NT2/D1 (cell line): ENCODE data around the gene MCCC1.

ENCODE experiments used
- DNase-seq: peaks from one replicate; pipeline ENCODE4 v3.0.0-alpha.2; 2011; ENCODE audit warnings: low read depth, low spot score
- H3K27me3 ChIP-seq: 2 replicates; pipeline ENCODE4 v1.6.0; 2011; ENCODE audit warnings: mild to moderate bottlenecking; ENCODE audit not compliant: insufficient read length, insufficient read depth
- H3K36me3 ChIP-seq: 2 replicates; pipeline ENCODE4 v1.6.1; 2011; ENCODE audit warnings: mild to moderate bottlenecking, low read length, mixed read lengths; ENCODE audit not compliant: insufficient read depth, insufficient read length
- H3K4me1 ChIP-seq: 2 replicates; pipeline ENCODE4 v1.5.1; 2011; ENCODE audit not compliant: insufficient read depth, insufficient read length
- H3K4me3 ChIP-seq: 2 replicates; pipeline ENCODE4 v1.5.1; 2011; ENCODE audit warnings: low read depth; ENCODE audit not compliant: insufficient read length
- H3K9ac ChIP-seq: 2 replicates; pipeline ENCODE4 v1.6.0; 2011; ENCODE audit warnings: low read depth; ENCODE audit not compliant: insufficient read length
- H3K9me3 ChIP-seq: 2 replicates; pipeline ENCODE4 v1.5.1; 2011; ENCODE audit warnings: mild to moderate bottlenecking, low read length; ENCODE audit not compliant: insufficient read depth
- SUZ12 ChIP-seq: IDR thresholded peaks from 2 replicates; pipeline ENCODE4 v1.6.1; 2011; ENCODE audit not compliant: insufficient read length, insufficient read depth; ENCODE audit errors: extremely low read depth
- YY1 ChIP-seq: IDR thresholded peaks from 2 replicates; pipeline ENCODE4 v1.6.1; 2011; ENCODE audit not compliant: insufficient read length, insufficient read depth
- ZNF274 ChIP-seq: IDR thresholded peaks from 2 replicates; pipeline ENCODE4 v1.6.1; 2011; ENCODE audit warnings: mild to moderate bottlenecking, low read depth, low read length

Gene MCCC1

GRCh38 chr3:183100376-183100775, 1.1 kb upstream of the MCCC1 start:
- Histone ChIP-seq H3K27me3 (no peaks in the 10 kb centered on the region), H3K4me1 (no peaks in the 10 kb centered on the region), H3K9ac (no peak overlapping the region), H3K36me3 (no peaks in the 10 kb centered on the region), H3K4me3 (no peak overlapping the region), H3K9me3 (peaks cover 5% of the 10 kb centered on the region; the same call in 1 of the 2 replicates)
- no peak for DNase-seq
- TF ChIP-seq ZNF274 (no peak), YY1 (no peak), SUZ12 (no peak)

GRCh38 chr3:183099838-183100204, 525 bp upstream of the MCCC1 start:
- no peak for DNase-seq
- H3K4me1 ChIP-seq, result no peaks in the 10 kb centered on the region
- H3K9me3 ChIP-seq, result peaks cover 5% of the 10 kb centered on the region; the same call in 1 of the 2 replicates
- H3K36me3 ChIP-seq, result no peaks in the 10 kb centered on the region
- TF ChIP-seq YY1, result no peak
- TF ChIP-seq SUZ12, result no peak
- no peak for TF ChIP-seq ZNF274
- H3K9ac ChIP-seq, result no peak overlapping the region
- no peaks in the 10 kb centered on the region for H3K27me3 ChIP-seq
- H3K4me3 ChIP-seq, result peak overlapping the region; percentile 96

GRCh38 chr3:183098536-183099025, 715 bp downstream of the MCCC1 start:
- no peaks in the 10 kb centered on the region for H3K27me3 ChIP-seq
- DNase-seq, result no peak
- peaks cover 1% of the 10 kb centered on the region for H3K36me3 ChIP-seq
- peak overlapping the region; percentile 96 for H3K4me3 ChIP-seq
- TF ChIP-seq SUZ12 (no peak), YY1 (no peak), ZNF274 (no peak)
- H3K9ac ChIP-seq, result peak overlapping the region; percentile 98
- peaks cover 5% of the 10 kb centered on the region; the same call in 1 of the 2 replicates for H3K9me3 ChIP-seq
- H3K4me1 ChIP-seq, result no peaks in the 10 kb centered on the region

GRCh38 chr3:183094711-183095110, 4.6 kb downstream of the MCCC1 start:
- no peak for DNase-seq
- Histone ChIP-seq H3K4me1 (no peaks in the 10 kb centered on the region), H3K36me3 (peaks cover 22% of the 10 kb centered on the region), H3K9ac (no peak overlapping the region), H3K4me3 (no peak overlapping the region), H3K27me3 (no peaks in the 10 kb centered on the region), H3K9me3 (no peaks in the 10 kb centered on the region)
- TF ChIP-seq YY1 (no peak), ZNF274 (no peak), SUZ12 (no peak)

- no peaks in the 10 kb centered on the region for H3K4me1 ChIP-seq
- H3K9me3 ChIP-seq, result no peaks in the 10 kb centered on the region
- DNase-seq, result no peak
- H3K9ac ChIP-seq, result no peak overlapping the region
- TF ChIP-seq SUZ12 (no peak), YY1 (no peak), ZNF274 (no peak)
- H3K27me3 ChIP-seq, result no peaks in the 10 kb centered on the region
- no peak overlapping the region for H3K4me3 ChIP-seq
- peaks cover 24% of the 10 kb centered on the region for H3K36me3 ChIP-seq
Measured at GRCh38 chr3:183092256-183092655, 7.0 kb downstream of the MCCC1 start.

- Histone ChIP-seq H3K4me3 (no peak overlapping the region), H3K36me3 (peaks cover 40% of the 10 kb centered on the region), H3K4me1 (no peaks in the 10 kb centered on the region), H3K27me3 (no peaks in the 10 kb centered on the region), H3K9me3 (no peaks in the 10 kb centered on the region), H3K9ac (no peak overlapping the region)
- no peak for DNase-seq
- TF ChIP-seq SUZ12 (no peak), YY1 (no peak), ZNF274 (no peak)
Measured at GRCh38 chr3:183087184-183087583, 12.1 kb downstream of the MCCC1 start.

- Histone ChIP-seq H3K4me1 (no peaks in the 10 kb centered on the region), H3K4me3 (no peak overlapping the region), H3K36me3 (peaks cover 42% of the 10 kb centered on the region), H3K27me3 (no peaks in the 10 kb centered on the region), H3K9me3 (peaks cover 12% of the 10 kb centered on the region; the same call in 1 of the 2 replicates), H3K9ac (no peak overlapping the region)
- DNase-seq, result peak; percentile 39
- no peak for TF ChIP-seq YY1
Measured at GRCh38 chr3:183085634-183086390, 13.5 kb downstream of the MCCC1 start.
